GM08714 (cell line): Measurements from ENCODE around the gene PXN.
"Not testable (repeated sequence)": the region's sequence is repeated elsewhere in the genome, so short reads cannot be mapped to it uniquely, and the experiment has no call there.

Experiments
- H3K4me3 ChIP-seq: fragments of 200-500 bp; sonication (Bioruptor generic); 2 replicates; pipeline ENCODE4 v1.5.1; 2014; ENCODE audit warnings: mild to moderate bottlenecking, low read length, inconsistent platforms
- ZNF274 ChIP-seq: IDR thresholded peaks from 2 replicates; pipeline ENCODE4 v1.6.1; 2012; ENCODE audit warnings: mild to moderate bottlenecking, low read depth, low read length

PXN gene

GRCh38 chr12:120254809-120255208 lies 10.7 kb downstream of the PXN start:
- no peak overlapping the region for H3K4me3 ChIP-seq
- TF ChIP-seq ZNF274 = no peak

- H3K4me3 ChIP-seq = not testable (repeated sequence)
Measured at GRCh38 chr12:120253313-120253712, 12.2 kb downstream of the PXN start.

- H3K4me3 ChIP-seq = no peak overlapping the region
- no peak for TF ChIP-seq ZNF274
Measured at GRCh38 chr12:120252071-120252906, 13.2 kb downstream of the PXN start.

- H3K4me3 ChIP-seq = not testable (repeated sequence)
Measured at GRCh38 chr12:120251364-120252070, 14.0 kb downstream of the PXN start.

GRCh38 chr12:120249875-120250795 lies 15.4 kb downstream of the PXN start:
- TF ChIP-seq ZNF274 = no peak
- H3K4me3 ChIP-seq = no peak overlapping the region

GRCh38 chr12:120249266-120249874 lies 16.2 kb downstream of the PXN start:
- no peak overlapping the region for H3K4me3 ChIP-seq
- TF ChIP-seq ZNF274 = no peak

GRCh38 chr12:120247621-120248030 lies 17.9 kb downstream of the PXN start:
- no peak for TF ChIP-seq ZNF274
- no peak overlapping the region for H3K4me3 ChIP-seq

- no peak for TF ChIP-seq ZNF274
- no peak overlapping the region for H3K4me3 ChIP-seq
Measured at GRCh38 chr12:120247183-120247582, 18.3 kb downstream of the PXN start.

- not testable (repeated sequence) for H3K4me3 ChIP-seq
Measured at GRCh38 chr12:120246705-120247104, 18.8 kb downstream of the PXN start.

GRCh38 chr12:120242971-120243699 lies 22.4 kb downstream of the PXN start:
- H3K4me3 ChIP-seq = no peak overlapping the region
- no peak for TF ChIP-seq ZNF274

- TF ChIP-seq ZNF274 = no peak
- no peak overlapping the region for H3K4me3 ChIP-seq
Measured at GRCh38 chr12:120242275-120242799, 23.2 kb downstream of the PXN start.

- no peak overlapping the region for H3K4me3 ChIP-seq
- TF ChIP-seq ZNF274 = no peak
Measured at GRCh38 chr12:120241561-120242274, 23.8 kb downstream of the PXN start.

GRCh38 chr12:120240495-120240833 lies 25.1 kb downstream of the PXN start:
- TF ChIP-seq ZNF274 = no peak
- no peak overlapping the region for H3K4me3 ChIP-seq
